Retinal pigment epithelial cell (primary cell): ENCODE measurements around the gene PHC2.

Experiments
- DNase-seq: peaks from one replicate; pipeline ENCODE4 v3.0.0-alpha.2; 2010; ENCODE audit warnings: low read depth
- H3K4me3 ChIP-seq: 2 replicates; pipeline ENCODE4 v1.5.1; 2011; ENCODE audit warnings: mild to moderate bottlenecking, low read length, control low read depth, moderate library complexity
- CTCF ChIP-seq: conservative IDR thresholded peaks from 2 replicates; pipeline ENCODE4 v1.5.1; 2011; ENCODE audit warnings: low read depth, low read length, control low read depth, inconsistent platforms

Gene PHC2

GRCh38 chr1:33407352-33408092 lies 23.4 kb downstream of the PHC2 start:
- no peak for DNase-seq
- no peak for TF ChIP-seq CTCF
- H3K4me3 ChIP-seq = no peak overlapping the region

GRCh38 chr1:33402206-33402605 lies 28.7 kb downstream of the PHC2 start:
- TF ChIP-seq CTCF = no peak
- H3K4me3 ChIP-seq = no peak overlapping the region
- no peak for DNase-seq

- no peak for DNase-seq
- H3K4me3 ChIP-seq = no peak overlapping the region
- no peak for TF ChIP-seq CTCF
These were observed 29.4 kb downstream of the PHC2 start for GRCh38 chr1:33401471-33401870.

GRCh38 chr1:33400153-33400911 lies 30.6 kb downstream of the PHC2 start:
- no peak overlapping the region for H3K4me3 ChIP-seq
- TF ChIP-seq CTCF = no peak
- DNase-seq = no peak

GRCh38 chr1:33399375-33399774 lies 31.5 kb downstream of the PHC2 start:
- TF ChIP-seq CTCF = no peak
- H3K4me3 ChIP-seq = no peak overlapping the region
- no peak for DNase-seq

- no peak overlapping the region for H3K4me3 ChIP-seq
- TF ChIP-seq CTCF = no peak
- DNase-seq = no peak
These were observed 32.9 kb downstream of the PHC2 start for GRCh38 chr1:33397994-33398393.

- DNase-seq = no peak
- TF ChIP-seq CTCF = no peak
- no peak overlapping the region for H3K4me3 ChIP-seq
These were observed 33.8 kb downstream of the PHC2 start for GRCh38 chr1:33397125-33397506.
